HCT116 (cell line): Measurements from ENCODE around the gene EIF2B5. TPM values are rescaled to one million over a fixed set of nuclear protein-coding genes. Genes with fewer than 3 reads are reported as not detected.

Experiments
- ATAC-seq: fragments of 200-7000 bp; cut with Tn5 transposase; 2 replicates; pipeline ENCODE4 v1.9.1; 2020; ENCODE audit warnings: mild to moderate bottlenecking, moderate library complexity
- BruUV-seq: library from RNA; stranded (reverse); fragments of 400-500 nt; replicated peaks from 2 replicates; lab custom pipeline; 2021; lab: Mats Ljungman, UMichigan
- CTCF ChIA-PET: fragments of 300-600 bp; sonication (Branson Sonifier 250); formaldehyde crosslinking; loops from one replicate; lab custom pipeline; 2021; ENCODE audit warnings: antibody characterized with exemption; lab: Charles Lee
- POLR2A ChIA-PET: fragments of 300-600, 350-600 bp; sonication (Branson Sonifier 250); formaldehyde crosslinking; loops from one replicate; lab custom pipeline; 2021; ENCODE audit warnings: antibody characterized with exemption; lab: Charles Lee
- RAD21 ChIA-PET, 2 experiments: fragments of 300-600 bp; sonication (Branson Sonifier 250); formaldehyde crosslinking; loops; one replicate each; lab custom pipeline; 2023; ENCODE audit warnings: low total read pairs in 2 of 2; ENCODE audit not compliant: uncharacterized antibody in 2 of 2, unreplicated experiment in 2 of 2, low non-redundant PET in 1 of 2; lab: Charles Lee
- DNase-seq: peaks from one replicate; pipeline ENCODE4 v3.0.0-alpha.2; 2010; ENCODE audit warnings: low read depth, low spot score
- H2AFZ ChIP-seq: fragments of 200-600 bp; shearing (Covaris generic), sonication (generic); 2 replicates; pipeline ENCODE4 v1.6.1; 2017; ENCODE audit warnings: low read depth, mixed run types, mixed read lengths, antibody characterized with exemption, low read length; ENCODE audit not compliant: poor library complexity, severe bottlenecking
- H3K27ac ChIP-seq: 2 replicates; pipeline ENCODE4 v1.5.1; 2012; ENCODE audit warnings: low read depth, low read length
- H3K27me3 ChIP-seq: fragments of 200-600 bp; sonication (generic); 2 replicates; pipeline ENCODE4 v1.6.1; 2016; ENCODE audit warnings: mixed run types, low read length, mixed read lengths; ENCODE audit not compliant: insufficient read depth
- H3K36me3 ChIP-seq, 2 experiments: fragments of 200-500 bp in 1 of 2; fragments of 200-600 bp in 1 of 2; sonication (Bioruptor generic) in 1 of 2; sonication (generic) in 1 of 2; 2 replicates each; pipeline versions ENCODE4 v1.5.1 to v1.6.1; 2014 to 2016; ENCODE audit warnings: low read length in 2 of 2, inconsistent platforms in 1 of 2, mixed read lengths in 1 of 2, mixed run types in 1 of 2; ENCODE audit not compliant: insufficient read depth in 2 of 2, control insufficient read depth in 1 of 2
- H3K4me1 ChIP-seq, 2 experiments: fragments of 200-600 bp in 1 of 2; sonication (generic) in 1 of 2; 2 replicates each; pipeline versions ENCODE4 v1.5.1 to v1.6.1; 2012 to 2017; ENCODE audit warnings: low read length in 2 of 2, inconsistent platforms in 1 of 2, mild to moderate bottlenecking in 1 of 2, mixed read lengths in 1 of 2, mixed run types in 1 of 2, moderate library complexity in 1 of 2; ENCODE audit not compliant: insufficient read depth in 2 of 2, control insufficient read depth in 1 of 2
- H3K4me2 ChIP-seq: fragments of 200-600 bp; sonication (generic); 2 replicates; pipeline ENCODE4 v1.6.1; 2017; ENCODE audit warnings: mixed run types, low read length, mixed read lengths
- H3K4me3 ChIP-seq, 2 experiments: fragments of 200-600 bp in 1 of 2; sonication (generic) in 1 of 2; replicated peaks in 1 of 2; 2 replicates each; pipeline ENCODE4 v1.5.1; 2011 to 2016; ENCODE audit warnings: low read length in 2 of 2, control low read depth in 1 of 2, low read depth in 1 of 2, mild to moderate bottlenecking in 1 of 2, mixed read lengths in 1 of 2, mixed run types in 1 of 2
- H3K79me2 ChIP-seq: fragments of 200-600 bp; sonication (generic); 2 replicates; pipeline ENCODE4 v1.6.1; 2017; ENCODE audit warnings: mild to moderate bottlenecking, mixed run types, low read length, moderate library complexity, mixed read lengths; ENCODE audit not compliant: insufficient read depth
- H3K9ac ChIP-seq: fragments of 200-600 bp; sonication (generic); 2 replicates; pipeline ENCODE4 v1.6.1; 2016; ENCODE audit warnings: low read length, mixed read lengths
- H3K9me2 ChIP-seq: fragments of 200-600 bp; sonication (generic), shearing (Covaris generic); 2 replicates; pipeline ENCODE4 v1.6.1; 2017; ENCODE audit warnings: mixed run types, mild to moderate bottlenecking, moderate library complexity; ENCODE audit not compliant: insufficient read depth
- H3K9me3 ChIP-seq, 2 experiments: fragments of 200-500 bp in 1 of 2; fragments of 200-600 bp in 1 of 2; sonication (Bioruptor generic) in 1 of 2; sonication (generic) in 1 of 2; 2 replicates each; pipeline ENCODE4 v1.6.1; 2014 to 2017; ENCODE audit warnings: low read length in 2 of 2, mixed read lengths in 2 of 2, inconsistent platforms in 1 of 2, low read depth in 1 of 2, mild to moderate bottlenecking in 1 of 2, mixed run types in 1 of 2, moderate library complexity in 1 of 2; ENCODE audit not compliant: control insufficient read depth in 1 of 2, insufficient read depth in 1 of 2
- H4K20me1 ChIP-seq: fragments of 200-600 bp; sonication (generic), shearing (Covaris generic); 2 replicates; pipeline ENCODE4 v1.6.1; 2017; ENCODE audit warnings: mixed run types, mild to moderate bottlenecking, moderate library complexity; ENCODE audit not compliant: insufficient read depth
- CBX3 ChIP-seq: IDR thresholded peaks from 2 replicates; pipeline ENCODE4 v1.6.1; 2012; ENCODE audit warnings: low read depth
- CEBPB ChIP-seq: IDR thresholded peaks from 2 replicates; pipeline ENCODE4 v1.6.1; 2012; ENCODE audit warnings: low read depth
- EGR1 ChIP-seq: IDR thresholded peaks from 2 replicates; pipeline ENCODE4 v1.6.1; 2012; ENCODE audit warnings: low read depth
- ELF1 ChIP-seq: IDR thresholded peaks from 2 replicates; pipeline ENCODE4 v1.6.1; 2012; ENCODE audit warnings: low read depth, borderline replicate concordance
- EZH2 ChIP-seq: fragments of 200-600 bp; sonication (generic); IDR thresholded peaks from 2 replicates; pipeline ENCODE4 v1.6.1; 2017; ENCODE audit warnings: antibody characterized with exemption, mixed run types
- EZH2phosphoT487 ChIP-seq: fragments of 200-600 bp; IDR thresholded peaks from 2 replicates; pipeline ENCODE4 v1.6.1; 2018; ENCODE audit warnings: antibody characterized with exemption, borderline replicate concordance
- FOSL1 ChIP-seq: IDR thresholded peaks from 2 replicates; pipeline ENCODE4 v1.6.1; 2012; ENCODE audit warnings: low read depth
- POLR2A ChIP-seq: IDR thresholded peaks from 2 replicates; pipeline ENCODE4 v1.7.0; 2011; ENCODE audit warnings: borderline replicate concordance; ENCODE audit not compliant: insufficient read depth, insufficient read length; ENCODE audit errors: extremely low read depth
- POLR2AphosphoS5 ChIP-seq: IDR thresholded peaks from 2 replicates; pipeline ENCODE4 v1.6.1; 2011; ENCODE audit warnings: mild to moderate bottlenecking, low read depth, low read length, moderate library complexity
- SP1 ChIP-seq: IDR thresholded peaks from 2 replicates; pipeline ENCODE4 v1.6.1; 2012; ENCODE audit warnings: low read depth
- SRF ChIP-seq: IDR thresholded peaks from 2 replicates; pipeline ENCODE4 v1.6.1; 2012; ENCODE audit warnings: low read depth
- TCF7L2 ChIP-seq: IDR thresholded peaks from 2 replicates; pipeline ENCODE4 v1.7.0; 2011; ENCODE audit warnings: borderline replicate concordance, inconsistent platforms; ENCODE audit not compliant: insufficient read depth, insufficient read length; ENCODE audit errors: extremely low read depth
- YY1 ChIP-seq: IDR thresholded peaks from 2 replicates; pipeline ENCODE4 v1.6.1; 2011; ENCODE audit warnings: low read length, low read depth, moderate library complexity, mild to moderate bottlenecking; ENCODE audit not compliant: insufficient replicate concordance; ENCODE audit errors: extremely low read depth
- ZNF274 ChIP-seq: fragments of 200-500 bp; sonication (Bioruptor generic); IDR thresholded peaks from 2 replicates; pipeline ENCODE4 v1.6.1; 2014; ENCODE audit warnings: mild to moderate bottlenecking, low read depth, low read length, inconsistent platforms
- intact Hi-C: fragments of 100-400 bp; cut with micrococcal nuclease; formaldehyde crosslinking; loops from 2 replicates; pipeline ENCODE4 v1.10.0; 2022
- total RNA-seq: library from RNA; stranded (reverse); gene quantifications from one replicate; pipeline ENCODE4 v1.2.1, GENCODE V29; 2021; ENCODE audit not compliant: unreplicated experiment
- TF ChIP-seq, protein P1 (sequence below): IDR thresholded peaks from 2 replicates; pipeline ENCODE4 v1.6.1; 2012; ENCODE audit warnings: low read depth
- TF ChIP-seq, protein P2 (sequence below): IDR thresholded peaks from 2 replicates; pipeline ENCODE4 v1.6.1; 2012
- TF ChIP-seq, protein P3 (sequence below), 3 experiments: fragments of 200-600 bp in 1 of 3; sonication (generic) in 1 of 3; IDR thresholded peaks in 2 of 3; conservative IDR thresholded peaks in 1 of 3; 2 replicates each; pipeline ENCODE4 v1.5.1; 2012 to 2017; ENCODE audit warnings: low read depth in 2 of 3, low read length in 2 of 3, antibody characterized with exemption in 1 of 3, borderline replicate concordance in 1 of 3, control low read depth in 1 of 3, mild to moderate bottlenecking in 1 of 3, mixed read lengths in 1 of 3, mixed run types in 1 of 3, moderate library complexity in 1 of 3; ENCODE audit not compliant: insufficient read depth in 1 of 3
- TF ChIP-seq, protein P4 (sequence below): IDR thresholded peaks from 2 replicates; pipeline ENCODE4 v1.6.1; 2012

Gene EIF2B5
- total RNA-seq, 1 experiment from 2014 or later, result 50.3 TPM

DNA sequence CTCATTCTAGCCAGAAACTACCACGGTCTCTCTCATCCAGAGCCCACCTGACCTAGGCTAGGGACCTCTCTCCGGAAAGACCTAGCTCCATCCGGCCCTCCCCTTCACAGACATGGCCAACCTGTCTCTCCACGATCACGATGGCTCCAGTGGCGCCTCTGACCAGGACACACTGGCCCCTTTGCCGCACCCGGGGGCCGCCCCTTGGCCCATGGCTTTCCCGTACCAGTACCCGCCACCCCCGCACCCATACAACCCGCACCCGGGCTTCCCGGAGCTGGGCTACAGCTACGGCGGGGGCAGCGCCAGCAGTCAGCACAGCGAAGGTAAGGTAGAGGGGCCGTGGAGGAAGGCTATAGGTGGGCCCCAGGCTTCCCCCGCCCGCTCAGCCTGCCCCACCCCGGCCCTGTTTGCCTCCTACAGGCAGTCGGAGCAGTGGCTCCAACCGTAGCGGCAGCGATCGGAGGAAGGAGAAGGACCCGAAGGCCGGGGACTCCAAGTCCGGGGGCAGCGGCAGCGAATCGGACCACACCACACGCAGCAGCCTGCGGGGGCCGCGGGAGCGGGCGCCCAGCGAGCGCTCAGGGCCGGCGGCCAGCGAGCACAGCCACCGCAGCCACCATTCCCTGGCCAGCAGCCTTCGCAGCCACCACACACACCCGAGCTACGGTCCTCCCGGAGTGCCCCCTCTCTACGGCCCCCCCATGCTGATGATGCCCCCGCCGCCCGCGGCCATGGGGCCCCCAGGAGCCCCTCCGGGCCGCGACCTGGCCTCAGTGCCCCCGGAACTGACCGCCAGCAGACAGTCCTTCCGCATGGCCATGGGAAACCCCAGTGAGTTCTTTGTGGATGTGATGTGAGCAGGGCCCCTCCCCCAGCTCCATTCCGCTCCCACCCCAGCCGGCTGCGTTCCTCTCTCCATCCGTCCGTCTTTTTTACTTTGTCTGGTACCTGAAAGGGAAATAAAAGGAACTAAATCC, 35.0 kb downstream of the EIF2B5 start:
- ChIA-PET RAD21 (no interaction called here), POLR2A (no interaction called here), CTCF (no interaction called here)
- intact Hi-C loops, result no loop called here
- Histone ChIP-seq H3K4me3 (no peak overlapping the region), H4K20me1 (no peaks in the 10 kb centered on the region), H3K36me3 (peaks cover 22 to 24% of the 10 kb centered on the region in 2 experiments; a peak in 3 of 4 replicates), H3K27me3 (no peaks in the 10 kb centered on the region), H3K4me1 (peaks cover 0 to 7% of the 10 kb centered on the region in 2 experiments; a peak in 2 of 4 replicates), H3K9me2 (no peaks in the 10 kb centered on the region), H3K4me2 (no peak overlapping the region), H3K79me2 (peaks cover 5% of the 10 kb centered on the region), H3K27ac (no peak overlapping the region), H3K9ac (no peak overlapping the region), H2AFZ (no peak overlapping the region), H3K9me3 (no peaks in the 10 kb centered on the region)
- no peak for DNase-seq
- no peak for ATAC-seq
- TF ChIP-seq ZNF274 (no peak), ELF1 (no peak), POLR2A (no peak), EGR1 (no peak), FOSL1 (no peak), SP1 (no peak), EZH2 (no peak), TCF7L2 (no peak), EZH2phosphoT487 (no peak), CEBPB (no peak), POLR2AphosphoS5 (no peak), YY1 (no peak), SRF (no peak), CBX3 (no peak)
- TF ChIP-seq, protein P1, sequence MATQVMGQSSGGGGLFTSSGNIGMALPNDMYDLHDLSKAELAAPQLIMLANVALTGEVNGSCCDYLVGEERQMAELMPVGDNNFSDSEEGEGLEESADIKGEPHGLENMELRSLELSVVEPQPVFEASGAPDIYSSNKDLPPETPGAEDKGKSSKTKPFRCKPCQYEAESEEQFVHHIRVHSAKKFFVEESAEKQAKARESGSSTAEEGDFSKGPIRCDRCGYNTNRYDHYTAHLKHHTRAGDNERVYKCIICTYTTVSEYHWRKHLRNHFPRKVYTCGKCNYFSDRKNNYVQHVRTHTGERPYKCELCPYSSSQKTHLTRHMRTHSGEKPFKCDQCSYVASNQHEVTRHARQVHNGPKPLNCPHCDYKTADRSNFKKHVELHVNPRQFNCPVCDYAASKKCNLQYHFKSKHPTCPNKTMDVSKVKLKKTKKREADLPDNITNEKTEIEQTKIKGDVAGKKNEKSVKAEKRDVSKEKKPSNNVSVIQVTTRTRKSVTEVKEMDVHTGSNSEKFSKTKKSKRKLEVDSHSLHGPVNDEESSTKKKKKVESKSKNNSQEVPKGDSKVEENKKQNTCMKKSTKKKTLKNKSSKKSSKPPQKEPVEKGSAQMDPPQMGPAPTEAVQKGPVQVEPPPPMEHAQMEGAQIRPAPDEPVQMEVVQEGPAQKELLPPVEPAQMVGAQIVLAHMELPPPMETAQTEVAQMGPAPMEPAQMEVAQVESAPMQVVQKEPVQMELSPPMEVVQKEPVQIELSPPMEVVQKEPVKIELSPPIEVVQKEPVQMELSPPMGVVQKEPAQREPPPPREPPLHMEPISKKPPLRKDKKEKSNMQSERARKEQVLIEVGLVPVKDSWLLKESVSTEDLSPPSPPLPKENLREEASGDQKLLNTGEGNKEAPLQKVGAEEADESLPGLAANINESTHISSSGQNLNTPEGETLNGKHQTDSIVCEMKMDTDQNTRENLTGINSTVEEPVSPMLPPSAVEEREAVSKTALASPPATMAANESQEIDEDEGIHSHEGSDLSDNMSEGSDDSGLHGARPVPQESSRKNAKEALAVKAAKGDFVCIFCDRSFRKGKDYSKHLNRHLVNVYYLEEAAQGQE, result no peak
- TF ChIP-seq, protein P2, sequence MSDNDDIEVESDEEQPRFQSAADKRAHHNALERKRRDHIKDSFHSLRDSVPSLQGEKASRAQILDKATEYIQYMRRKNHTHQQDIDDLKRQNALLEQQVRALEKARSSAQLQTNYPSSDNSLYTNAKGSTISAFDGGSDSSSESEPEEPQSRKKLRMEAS, result no peak
- TF ChIP-seq, protein P3, sequence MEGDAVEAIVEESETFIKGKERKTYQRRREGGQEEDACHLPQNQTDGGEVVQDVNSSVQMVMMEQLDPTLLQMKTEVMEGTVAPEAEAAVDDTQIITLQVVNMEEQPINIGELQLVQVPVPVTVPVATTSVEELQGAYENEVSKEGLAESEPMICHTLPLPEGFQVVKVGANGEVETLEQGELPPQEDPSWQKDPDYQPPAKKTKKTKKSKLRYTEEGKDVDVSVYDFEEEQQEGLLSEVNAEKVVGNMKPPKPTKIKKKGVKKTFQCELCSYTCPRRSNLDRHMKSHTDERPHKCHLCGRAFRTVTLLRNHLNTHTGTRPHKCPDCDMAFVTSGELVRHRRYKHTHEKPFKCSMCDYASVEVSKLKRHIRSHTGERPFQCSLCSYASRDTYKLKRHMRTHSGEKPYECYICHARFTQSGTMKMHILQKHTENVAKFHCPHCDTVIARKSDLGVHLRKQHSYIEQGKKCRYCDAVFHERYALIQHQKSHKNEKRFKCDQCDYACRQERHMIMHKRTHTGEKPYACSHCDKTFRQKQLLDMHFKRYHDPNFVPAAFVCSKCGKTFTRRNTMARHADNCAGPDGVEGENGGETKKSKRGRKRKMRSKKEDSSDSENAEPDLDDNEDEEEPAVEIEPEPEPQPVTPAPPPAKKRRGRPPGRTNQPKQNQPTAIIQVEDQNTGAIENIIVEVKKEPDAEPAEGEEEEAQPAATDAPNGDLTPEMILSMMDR (IDR thresholded peaks at IDR 0.05 in 2 of 3, conservative IDR thresholded peaks at IDR 0.05 in 1 of 3; ENCODE audit: borderline replicate concordance in 1 of 3, insufficient read depth in 1 of 3, low read depth in 2 of 3, low read length in 2 of 3), result no peak
- TF ChIP-seq, protein P4, sequence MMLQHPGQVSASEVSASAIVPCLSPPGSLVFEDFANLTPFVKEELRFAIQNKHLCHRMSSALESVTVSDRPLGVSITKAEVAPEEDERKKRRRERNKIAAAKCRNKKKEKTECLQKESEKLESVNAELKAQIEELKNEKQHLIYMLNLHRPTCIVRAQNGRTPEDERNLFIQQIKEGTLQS, result no peak
- no TSS peak for BruUV-seq
